Endothelial cell of umbilical vein (primary cell): Measurements from ENCODE around the gene STK24.

Experiments used
- EZH2 ChIP-seq: IDR thresholded peaks from 2 replicates; pipeline ENCODE4 v1.6.1; 2012; ENCODE audit warnings: borderline replicate concordance, low read depth, mild to moderate bottlenecking, moderate library complexity, low read length, inconsistent platforms; ENCODE audit not compliant: severe bottlenecking
- FOS ChIP-seq: IDR thresholded peaks from 2 replicates; pipeline ENCODE4 v1.6.1; 2011; ENCODE audit warnings: mild to moderate bottlenecking, low read length, moderate library complexity, borderline replicate concordance; ENCODE audit not compliant: insufficient read depth
- POLR2A ChIP-seq: IDR thresholded peaks from 2 replicates; pipeline ENCODE4 v1.6.1; 2012; ENCODE audit warnings: low read depth, mild to moderate bottlenecking, control low read depth, low read length
- POLR2AphosphoS5 ChIP-seq: IDR thresholded peaks from 2 replicates; pipeline ENCODE4 v1.6.1; 2012; ENCODE audit warnings: low read depth, mild to moderate bottlenecking, control low read depth, low read length, moderate library complexity; ENCODE audit not compliant: insufficient read depth
- TF ChIP-seq, protein P1 (sequence below), 2 donors: IDR thresholded peaks; 1 replicate in 1 of 2; 2 replicates in 1 of 2; pipeline ENCODE4 v1.5.1; 2011; ENCODE audit warnings: low read length in 2 of 2, mild to moderate bottlenecking in 2 of 2, moderate library complexity in 2 of 2, control low read depth in 1 of 2, inconsistent platforms in 1 of 2, low read depth in 1 of 2; ENCODE audit not compliant: insufficient read depth in 1 of 2; ENCODE audit errors: extremely low read depth in 1 of 2

DNA sequence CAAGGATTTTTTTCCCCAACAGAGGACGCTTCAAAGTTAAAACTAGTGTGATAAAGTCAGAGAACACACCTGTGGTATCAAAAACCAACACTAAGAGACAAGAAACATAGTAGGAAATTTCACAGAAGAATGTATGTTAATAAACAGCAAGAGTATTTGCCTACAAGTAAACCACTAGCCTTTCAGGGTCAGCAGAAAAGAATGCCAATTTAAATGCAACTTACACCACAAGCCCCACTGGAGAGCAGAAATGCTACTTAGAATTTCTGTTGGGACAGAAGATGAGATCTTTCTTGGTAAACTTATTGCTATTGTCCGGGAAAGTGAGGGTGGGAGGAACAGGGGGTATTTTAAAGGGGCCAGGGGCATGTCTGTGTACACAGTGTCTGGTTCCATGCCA is 68.6 kb downstream of the STK24 start:
- TF ChIP-seq, protein P1, sequence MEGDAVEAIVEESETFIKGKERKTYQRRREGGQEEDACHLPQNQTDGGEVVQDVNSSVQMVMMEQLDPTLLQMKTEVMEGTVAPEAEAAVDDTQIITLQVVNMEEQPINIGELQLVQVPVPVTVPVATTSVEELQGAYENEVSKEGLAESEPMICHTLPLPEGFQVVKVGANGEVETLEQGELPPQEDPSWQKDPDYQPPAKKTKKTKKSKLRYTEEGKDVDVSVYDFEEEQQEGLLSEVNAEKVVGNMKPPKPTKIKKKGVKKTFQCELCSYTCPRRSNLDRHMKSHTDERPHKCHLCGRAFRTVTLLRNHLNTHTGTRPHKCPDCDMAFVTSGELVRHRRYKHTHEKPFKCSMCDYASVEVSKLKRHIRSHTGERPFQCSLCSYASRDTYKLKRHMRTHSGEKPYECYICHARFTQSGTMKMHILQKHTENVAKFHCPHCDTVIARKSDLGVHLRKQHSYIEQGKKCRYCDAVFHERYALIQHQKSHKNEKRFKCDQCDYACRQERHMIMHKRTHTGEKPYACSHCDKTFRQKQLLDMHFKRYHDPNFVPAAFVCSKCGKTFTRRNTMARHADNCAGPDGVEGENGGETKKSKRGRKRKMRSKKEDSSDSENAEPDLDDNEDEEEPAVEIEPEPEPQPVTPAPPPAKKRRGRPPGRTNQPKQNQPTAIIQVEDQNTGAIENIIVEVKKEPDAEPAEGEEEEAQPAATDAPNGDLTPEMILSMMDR (IDR thresholded peaks at IDR 0.05; ENCODE audit: extremely low read depth in 1 of 2, insufficient read depth in 1 of 2, low read depth in 1 of 2, low read length in 2 of 2) = no peak
- TF ChIP-seq POLR2A = no peak
- no peak for TF ChIP-seq FOS
- no peak for TF ChIP-seq EZH2
- no peak for TF ChIP-seq POLR2AphosphoS5
